RWPE2 (cell line): ENCODE data around the gene FXYD4.
"Not testable (repeated sequence)": the region's sequence is repeated elsewhere in the genome, so short reads cannot be mapped to it uniquely, and the experiment has no call there.

ENCODE experiments used
- ATAC-seq: fragments of 200-7000 bp; cut with Tn5 transposase; 3 replicates; pipeline ENCODE4 v1.9.1; 2021; ENCODE audit warnings: low read depth
- DNase-seq: peaks from one replicate; pipeline ENCODE4 v3.0.0-alpha.2; 2020; ENCODE audit warnings: low spot score
- H3K27ac ChIP-seq: fragments of 450-650 bp; 2 replicates; pipeline ENCODE4 v1.5.1; 2017; ENCODE audit warnings: mild to moderate bottlenecking; ENCODE audit not compliant: poor library complexity, severe bottlenecking
- H3K27me3 ChIP-seq: fragments of 250-450 bp; sonication (Bioruptor Pico); 2 replicates; pipeline ENCODE4 v1.5.1; 2021; ENCODE audit warnings: mild to moderate bottlenecking, moderate library complexity; ENCODE audit not compliant: insufficient read depth, poor library complexity, severe bottlenecking
- H3K36me3 ChIP-seq: fragments of 250-450 bp; sonication (Bioruptor Pico); 2 replicates; pipeline ENCODE4 v1.5.1; 2020; ENCODE audit warnings: low read depth, mild to moderate bottlenecking, moderate library complexity
- H3K4me1 ChIP-seq: fragments of 250-450 bp; sonication (Bioruptor Pico); 2 replicates; pipeline ENCODE4 v1.5.1; 2021; ENCODE audit warnings: mild to moderate bottlenecking, moderate library complexity; ENCODE audit not compliant: insufficient read depth, poor library complexity, severe bottlenecking
- H3K4me3 ChIP-seq: fragments of 250-450 bp; sonication (Bioruptor Pico); 2 replicates; pipeline ENCODE4 v1.5.1; 2021; ENCODE audit warnings: mild to moderate bottlenecking, moderate library complexity; ENCODE audit not compliant: severe bottlenecking
- H3K9me3 ChIP-seq: fragments of 250-450 bp; sonication (Bioruptor Pico); 2 replicates; pipeline ENCODE4 v1.5.1; 2021; ENCODE audit warnings: mild to moderate bottlenecking, moderate library complexity; ENCODE audit not compliant: severe bottlenecking
- CTCF ChIP-seq: fragments of 450-650 bp; IDR thresholded peaks from one replicate; pipeline ENCODE4 v1.5.1; 2017; ENCODE audit warnings: mild to moderate bottlenecking, moderate library complexity; ENCODE audit not compliant: poor library complexity, severe bottlenecking

Gene FXYD4

GRCh38 chr10:43327171-43327570, 44.3 kb upstream of the FXYD4 start:
- Histone ChIP-seq H3K27ac (no peak overlapping the region), H3K9me3 (no peaks in the 10 kb centered on the region), H3K4me1 (no peaks in the 10 kb centered on the region), H3K36me3 (no peaks in the 10 kb centered on the region), H3K27me3 (no peaks in the 10 kb centered on the region), H3K4me3 (no peak overlapping the region)
- ATAC-seq (no peak), DNase-seq (no peak)
- TF ChIP-seq CTCF = no peak

- no peak for ATAC-seq
- Histone ChIP-seq H3K9me3 (no peaks in the 10 kb centered on the region), H3K4me1 (no peaks in the 10 kb centered on the region), H3K27ac (no peak overlapping the region), H3K27me3 (no peaks in the 10 kb centered on the region), H3K36me3 (no peaks in the 10 kb centered on the region), H3K4me3 (no peak overlapping the region)
- TF ChIP-seq CTCF = no peak
- no peak for DNase-seq
Measured at GRCh38 chr10:43327986-43328385, 43.5 kb upstream of the FXYD4 start.

- not testable (repeated sequence) for H3K36me3 ChIP-seq, DNase-seq, ATAC-seq, H3K4me3 ChIP-seq, H3K4me1 ChIP-seq, H3K27ac ChIP-seq, H3K9me3 ChIP-seq, H3K27me3 ChIP-seq
Measured at GRCh38 chr10:43328810-43329209, 42.6 kb upstream of the FXYD4 start.

GRCh38 chr10:43329246-43329885, 42.1 kb upstream of the FXYD4 start:
- H3K9me3 ChIP-seq, H3K27me3 ChIP-seq, ATAC-seq, H3K4me3 ChIP-seq, H3K27ac ChIP-seq, H3K36me3 ChIP-seq, H3K4me1 ChIP-seq, DNase-seq: not testable (repeated sequence)

GRCh38 chr10:43330049-43330823, 41.2 kb upstream of the FXYD4 start:
- not testable (repeated sequence) for H3K36me3 ChIP-seq, H3K4me3 ChIP-seq, H3K27ac ChIP-seq, DNase-seq, ATAC-seq, H3K4me1 ChIP-seq, H3K27me3 ChIP-seq, H3K9me3 ChIP-seq

- not testable (repeated sequence) for H3K9me3 ChIP-seq, ATAC-seq, H3K4me1 ChIP-seq, H3K27me3 ChIP-seq, DNase-seq, H3K4me3 ChIP-seq, H3K27ac ChIP-seq, H3K36me3 ChIP-seq
Measured at GRCh38 chr10:43330824-43331127, 40.7 kb upstream of the FXYD4 start.

GRCh38 chr10:43333653-43334052, 37.8 kb upstream of the FXYD4 start:
- no peak overlapping the region for H3K4me3 ChIP-seq
- TF ChIP-seq CTCF = no peak
- DNase-seq (no peak), ATAC-seq (no peak)
- no peak overlapping the region for H3K27ac ChIP-seq
- H3K4me1 ChIP-seq = no peaks in the 10 kb centered on the region
- no peaks in the 10 kb centered on the region for H3K36me3 ChIP-seq
- H3K27me3 ChIP-seq = no peaks in the 10 kb centered on the region
- no peaks in the 10 kb centered on the region for H3K9me3 ChIP-seq
